Prostate gland (tissue), 2 donors: Measurements from ENCODE around the gene NARS2. TPM values are rescaled to one million over a fixed set of nuclear protein-coding genes. Genes with fewer than 3 reads are reported as not detected.

Source experiments
- DNase-seq: peaks from one replicate; pipeline ENCODE4 v3.0.0-alpha.2; 2019; ENCODE audit warnings: low spot score
- H3K27ac ChIP-seq, 2 donors: fragments of 200-600 bp; sonication (generic); 2 replicates each; pipeline ENCODE4 v1.5.1; 2017 to 2019
- H3K27me3 ChIP-seq: fragments of 200-600 bp; sonication (generic); replicated peaks from 2 replicates; pipeline ENCODE4 v1.5.1; 2019; ENCODE audit not compliant: insufficient read depth
- H3K36me3 ChIP-seq, 2 donors: fragments of 200-600 bp; sonication (generic); 1 replicate in 1 of 2; 2 replicates in 1 of 2; pipeline versions ENCODE4 v1.5.1 to v1.8.1; 2017 to 2019
- H3K4me1 ChIP-seq: fragments of 200-600 bp; sonication (generic); replicated peaks from 2 replicates; pipeline ENCODE4 v1.5.1; 2019
- H3K4me3 ChIP-seq, 2 donors: fragments of 200-600 bp; sonication (generic); 2 replicates each; pipeline ENCODE4 v1.5.1; 2017 to 2019
- H3K9me3 ChIP-seq: fragments of 200-600 bp; sonication (generic); 2 replicates; pipeline ENCODE4 v1.5.1; 2017
- CTCF ChIP-seq, 4 experiments: fragments of 200-600 bp in 2 of 4; fragments of 450-650 bp in 2 of 4; sonication (generic) in 2 of 4; IDR thresholded peaks; 1 replicate in 3 of 4; 2 replicates in 1 of 4; pipeline ENCODE4 v1.5.1; 2016 to 2019; ENCODE audit warnings: antibody characterized with exemption in 4 of 4, mild to moderate bottlenecking in 2 of 4, moderate library complexity in 2 of 4
- POLR2A ChIP-seq: fragments of 450-650 bp; IDR thresholded peaks from one replicate; pipeline ENCODE4 v1.6.1; 2016; ENCODE audit warnings: antibody characterized with exemption, mild to moderate bottlenecking
- POLR2AphosphoS5 ChIP-seq: sonication (generic); formaldehyde crosslinking; IDR thresholded peaks from one replicate; pipeline ENCODE4 v1.6.1; 2017; ENCODE audit warnings: antibody characterized with exemption
- WGBS: methylation state at CpG from one replicate; pipeline ENCODE4 v1.1.5; 2018; 5-methylcytosine and 5-hydroxymethylcytosine counted together
- intact Hi-C: fragments of 100-400 bp; cut with DNase I; formaldehyde crosslinking; loops from one replicate; pipeline ENCODE4 v1.14.2; 2022
- total RNA-seq, 2 donors: library from RNA; depleted of rRNA; stranded (reverse); fragments of >200 nt; gene quantifications; one replicate each; pipeline ENCODE4 v1.1.0, GENCODE V29; 2016

The NARS2 gene
- total RNA-seq, 2 donors from 2014 or later = 21.8 to 25.2 TPM

GRCh38 chr11:78419327-78419726, 155.3 kb downstream of the NARS2 start:
- 36% methylated on average over 5 of the region's 5 CpGs for WGBS
- no peak overlapping the region for H3K27ac ChIP-seq
- H3K4me3 ChIP-seq = no peak overlapping the region
- intact Hi-C loops = loop anchor here (2.0 to 10.0 kb wide), 3 partner anchors 105 to 191 kb away; no protein-coding TSS in a partner anchor
- H3K27me3 ChIP-seq = no peaks in the 10 kb centered on the region
- H3K4me1 ChIP-seq = no peaks in the 10 kb centered on the region
- no peaks in the 10 kb centered on the region for H3K9me3 ChIP-seq
- DNase-seq = no peak
- TF ChIP-seq POLR2A = no peak
- H3K36me3 ChIP-seq = no peaks in the 10 kb centered on the region

DNA sequence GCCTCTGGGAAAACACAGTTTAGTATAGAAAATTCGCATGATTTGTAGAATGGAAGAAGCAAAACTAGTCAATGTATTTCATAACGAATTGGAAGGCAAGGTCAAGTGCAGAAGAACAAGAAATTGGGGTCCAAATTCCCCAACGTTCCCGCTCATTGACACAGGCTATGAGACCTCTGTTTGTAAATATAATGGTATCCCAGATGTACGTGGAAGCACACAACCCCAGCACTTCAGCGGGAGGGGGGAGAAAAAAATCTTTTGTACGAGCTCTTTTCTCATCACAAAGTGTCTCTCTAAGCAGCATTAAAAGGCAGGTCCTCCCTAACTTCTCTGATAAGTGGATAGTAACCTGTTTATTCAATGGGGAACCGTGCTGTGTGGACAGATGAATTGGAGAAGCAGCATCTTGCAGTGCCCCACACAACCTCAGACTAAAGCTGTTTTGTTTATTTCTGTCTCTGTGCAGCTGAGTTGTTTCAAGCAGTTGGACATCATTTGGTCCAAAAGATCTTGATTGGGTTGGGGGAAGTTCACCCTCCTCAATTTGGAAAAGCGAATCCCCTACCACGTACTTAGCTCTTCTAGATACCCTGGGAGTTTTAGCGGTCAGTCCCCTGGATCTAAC, 156.0 kb downstream of the NARS2 start:
- Histone ChIP-seq H3K4me1 (no peaks in the 10 kb centered on the region), H3K9me3 (no peaks in the 10 kb centered on the region), H3K36me3 (no peaks in the 10 kb centered on the region), H3K27ac (peak overlapping the region in 1 of 2 donors; percentile 81), H3K27me3 (no peaks in the 10 kb centered on the region), H3K4me3 (no peak overlapping the region)
- WGBS = 26% methylated on average over 11 of the region's 11 CpGs
- TF ChIP-seq POLR2A = no peak
- no peak for TF ChIP-seq POLR2AphosphoS5
- no peak for TF ChIP-seq CTCF (IDR thresholded peaks at IDR 0.05)
- DNase-seq = no peak
- intact Hi-C loops = loop anchor here (2.0 to 10.0 kb wide), 3 partner anchors 104 to 190 kb away; no protein-coding TSS in a partner anchor

- peak; percentile 67 for DNase-seq
- TF ChIP-seq CTCF (IDR thresholded peaks at IDR 0.05) (peak in 2 of 4 experiments; percentile 38 to 55), POLR2A (peak; percentile 49), POLR2AphosphoS5 (no peak)
- no peaks in the 10 kb centered on the region for H3K9me3 ChIP-seq
- H3K4me3 ChIP-seq = peak overlapping the region; percentile 56 to 77
- intact Hi-C loops = loop anchor here (2.0 to 10.0 kb wide), 3 partner anchors 103 to 189 kb away; no protein-coding TSS in a partner anchor
- under 1% methylated on average over 66 of the region's 68 CpGs for WGBS
- no peaks in the 10 kb centered on the region for H3K36me3 ChIP-seq
- H3K4me1 ChIP-seq = no peaks in the 10 kb centered on the region
- H3K27ac ChIP-seq = peak overlapping the region; percentile 66 to 81
- H3K27me3 ChIP-seq = no peaks in the 10 kb centered on the region
Observed at GRCh38 chr11:78417888-78418583, 156.6 kb downstream of the NARS2 start.

GRCh38 chr11:78417175-78417887, 157.3 kb downstream of the NARS2 start, which contains the start of gene GAB2:
Gene GAB2, minus strand, starts transcription at chr11:78417820. Its CDS starts 100 bp downstream, at chr11:78417720.
- H3K9me3 ChIP-seq = no peaks in the 10 kb centered on the region
- DNase-seq = no peak
- 1% methylated on average over 17 of the region's 93 CpGs for WGBS
- H3K36me3 ChIP-seq = no peaks in the 10 kb centered on the region
- intact Hi-C loops = loop anchor here (5.0 to 10.0 kb wide), 2 partner anchors 103 to 145 kb away; no protein-coding TSS in a partner anchor
- H3K27ac ChIP-seq = peak within 1 kb of the TSS; percentile 85 to 87
- TF ChIP-seq CTCF (IDR thresholded peaks at IDR 0.05) = no peak
- TF ChIP-seq POLR2AphosphoS5 = no peak
- TF ChIP-seq POLR2A = no peak
- H3K4me1 ChIP-seq = no peaks in the 10 kb centered on the region
- peak within 1 kb of the TSS; percentile 56 to 77 for H3K4me3 ChIP-seq
- no peaks in the 10 kb centered on the region for H3K27me3 ChIP-seq
